ENCODE measurements around the gene ZNF346.

GRCh38 chr5:177025101-177025601 is 2.7 kb downstream of the ZNF346 start:
- no peak for TF ChIP-seq POLR2A (IDR thresholded peaks at IDR 0.05)
- no peak for TF ChIP-seq CTCF (IDR thresholded peaks at IDR 0.05)

Data from lower leg skin (tissue), 3 donors.